CD8-positive, alpha-beta memory T cell (primary cell): ENCODE data around the gene CREB5. TPM values are rescaled to one million over a fixed set of nuclear protein-coding genes. Genes with fewer than 3 reads are reported as not detected.

Experiments used
- CTCF ChIA-PET: fragments of 350-600 bp; sonication (Branson Sonifier 250); formaldehyde crosslinking; loops from one replicate; lab custom pipeline; 2021; ENCODE audit warnings: antibody characterized with exemption; lab: Charles Lee
- POLR2A ChIA-PET: fragments of 350-600 bp; sonication (Branson Sonifier 250); formaldehyde crosslinking; loops from one replicate; lab custom pipeline; 2021; ENCODE audit warnings: antibody characterized with exemption; lab: Charles Lee
- DNase-seq, 5 donors: peaks; one replicate each; pipeline versions ENCODE4 v3.0.0 to v3.0.0-alpha.2; 2020 to 2022; ENCODE audit warnings: mixed read lengths in 1 of 5
- H3K27ac ChIP-seq: one replicate; pipeline ENCODE4 v1.7.0; 2013; ENCODE audit warnings: low read depth, mild to moderate bottlenecking, low read length, moderate library complexity
- H3K27me3 ChIP-seq: 2 replicates; pipeline ENCODE4 v1.7.0; 2013; ENCODE audit warnings: low read length, mild to moderate bottlenecking; ENCODE audit not compliant: insufficient read depth, poor library complexity, severe bottlenecking
- H3K36me3 ChIP-seq: 2 replicates; pipeline ENCODE4 v1.7.0; 2013; ENCODE audit warnings: mild to moderate bottlenecking, low read length, moderate library complexity; ENCODE audit not compliant: insufficient read depth
- H3K4me1 ChIP-seq: 2 replicates; pipeline ENCODE4 v1.7.0; 2013; ENCODE audit warnings: mild to moderate bottlenecking, low read length, moderate library complexity; ENCODE audit not compliant: insufficient read depth
- H3K4me3 ChIP-seq: 2 replicates; pipeline ENCODE4 v1.7.0; 2013; ENCODE audit warnings: mild to moderate bottlenecking, low read length
- H3K9me3 ChIP-seq: 2 replicates; pipeline ENCODE4 v1.7.0; 2013; ENCODE audit warnings: mild to moderate bottlenecking, low read length
- H3K27ac Mint-ChIP-seq, 8 donors: one replicate each; pipeline ENCODE4 v1.8.0; 2020 to 2021; ENCODE audit warnings: mixed read lengths in 8 of 8, mild to moderate bottlenecking in 6 of 8, inconsistent platforms in 3 of 8, moderate library complexity in 3 of 8
- H3K27me3 Mint-ChIP-seq, 2 donors: one replicate each; pipeline ENCODE4 v1.8.0; 2020 to 2021; ENCODE audit warnings: mixed read lengths in 2 of 2, mild to moderate bottlenecking in 1 of 2, moderate library complexity in 1 of 2
- H3K36me3 Mint-ChIP-seq, 3 donors: one replicate each; pipeline ENCODE4 v1.8.0; 2020 to 2021; ENCODE audit warnings: mixed read lengths in 3 of 3, inconsistent platforms in 1 of 3, mild to moderate bottlenecking in 1 of 3
- H3K4me1 Mint-ChIP-seq, 3 donors: one replicate each; pipeline ENCODE4 v1.8.0; 2020 to 2021; ENCODE audit warnings: mixed read lengths in 3 of 3, inconsistent platforms in 1 of 3, mild to moderate bottlenecking in 1 of 3
- H3K4me3 Mint-ChIP-seq, 7 donors: one replicate each; pipeline ENCODE4 v1.8.0; 2020 to 2021; ENCODE audit warnings: mixed read lengths in 7 of 7, mild to moderate bottlenecking in 6 of 7, moderate library complexity in 4 of 7, inconsistent platforms in 2 of 7
- H3K9me3 Mint-ChIP-seq, 5 donors: one replicate each; pipeline ENCODE4 v1.8.0; 2020 to 2022; ENCODE audit warnings: mixed read lengths in 5 of 5, mild to moderate bottlenecking in 3 of 5, moderate library complexity in 2 of 5, inconsistent platforms in 1 of 5
- polyA plus RNA-seq: library from polyadenylated mRNA; unstranded; fragments of 300-500 nt; fragmentation: Illumina TruSeq; gene quantifications from one replicate; pipeline ENCODE4 v1.2.3, GENCODE V29; 2021
- total RNA-seq, 2 experiments: library from RNA; stranded (reverse); gene quantifications; one replicate each; pipeline ENCODE4 v1.2.3, GENCODE V29; 2021

CREB5 gene
- total and polyA plus RNA-seq, 3 experiments from 2014 or later: not detected

- Mint-ChIP-seq H3K4me3 (no peak overlapping the region), H3K27me3 (peaks cover 0 to 10% of the 10 kb centered on the region in 2 donors)
Observed at GRCh38 chr7:28570970-28571288, 158.6 kb downstream of the CREB5 start.

GRCh38 chr7:28571405-28571804 is 159.1 kb downstream of the CREB5 start:
- H3K27me3 ChIP-seq: no peaks in the 10 kb centered on the region
- no peak overlapping the region for H3K4me3 ChIP-seq
- no peaks in the 10 kb centered on the region for H3K9me3 ChIP-seq
- peaks cover 0 to 10% of the 10 kb centered on the region in 2 donors for H3K27me3 Mint-ChIP-seq
- no peaks in the 10 kb centered on the region for H3K36me3 ChIP-seq
- H3K4me1 Mint-ChIP-seq: no peaks in the 10 kb centered on the region
- peaks cover 0 to 2% (median 0%) of the 10 kb centered on the region in 5 donors for H3K9me3 Mint-ChIP-seq
- no peaks in the 10 kb centered on the region for H3K4me1 ChIP-seq
- ChIA-PET CTCF (no interaction called here), POLR2A (no interaction called here)
- H3K36me3 Mint-ChIP-seq: no peaks in the 10 kb centered on the region
- no peak overlapping the region for H3K27ac ChIP-seq
- no peak overlapping the region for H3K4me3 Mint-ChIP-seq
- no peak overlapping the region for H3K27ac Mint-ChIP-seq
- no peak for DNase-seq

More at GRCh38 chr7:28570970-28571288, 158.6 kb downstream of the CREB5 start:
- no peak overlapping the region for H3K27ac ChIP-seq
- Mint-ChIP-seq H3K9me3 (peaks cover 0 to 2% (median 0%) of the 10 kb centered on the region in 5 donors), H3K36me3 (no peaks in the 10 kb centered on the region), H3K4me1 (no peaks in the 10 kb centered on the region), H3K27ac (no peak overlapping the region)
- CTCF ChIA-PET: no interaction called here
- no peaks in the 10 kb centered on the region for H3K36me3 ChIP-seq
- POLR2A ChIA-PET: no interaction called here
- no peak overlapping the region for H3K4me3 ChIP-seq
- H3K27me3 ChIP-seq: no peaks in the 10 kb centered on the region
- H3K4me1 ChIP-seq: no peaks in the 10 kb centered on the region
- H3K9me3 ChIP-seq: no peaks in the 10 kb centered on the region
- no peak for DNase-seq

- H3K4me3 Mint-ChIP-seq: no peak overlapping the region
- peaks cover 0 to 10% of the 10 kb centered on the region in 2 donors for H3K27me3 Mint-ChIP-seq
Observed at GRCh38 chr7:28572321-28573058, 160.2 kb downstream of the CREB5 start.

GRCh38 chr7:28573059-28573553 is 160.8 kb downstream of the CREB5 start:
- Mint-ChIP-seq H3K9me3 (peaks cover 0 to 2% (median 0%) of the 10 kb centered on the region in 5 donors), H3K4me3 (no peak overlapping the region), H3K36me3 (no peaks in the 10 kb centered on the region), H3K27ac (no peak overlapping the region), H3K27me3 (peaks cover 0 to 10% of the 10 kb centered on the region in 2 donors), H3K4me1 (no peaks in the 10 kb centered on the region)
- no peak overlapping the region for H3K27ac ChIP-seq
- ChIA-PET CTCF (no interaction called here), POLR2A (no interaction called here)
- no peak overlapping the region for H3K4me3 ChIP-seq
- H3K36me3 ChIP-seq: no peaks in the 10 kb centered on the region
- no peak for DNase-seq
- H3K27me3 ChIP-seq: no peaks in the 10 kb centered on the region
- H3K9me3 ChIP-seq: no peaks in the 10 kb centered on the region
- no peaks in the 10 kb centered on the region for H3K4me1 ChIP-seq

More at GRCh38 chr7:28572321-28573058, 160.2 kb downstream of the CREB5 start:
- DNase-seq: no peak
- Histone ChIP-seq H3K36me3 (no peaks in the 10 kb centered on the region), H3K27me3 (no peaks in the 10 kb centered on the region), H3K27ac (no peak overlapping the region), H3K9me3 (no peaks in the 10 kb centered on the region), H3K4me3 (no peak overlapping the region), H3K4me1 (no peaks in the 10 kb centered on the region)
- no peak overlapping the region for H3K27ac Mint-ChIP-seq
- H3K4me1 Mint-ChIP-seq: no peaks in the 10 kb centered on the region
- POLR2A ChIA-PET: no interaction called here
- no peaks in the 10 kb centered on the region for H3K36me3 Mint-ChIP-seq
- H3K9me3 Mint-ChIP-seq: peaks cover 0 to 2% (median 0%) of the 10 kb centered on the region in 5 donors
- CTCF ChIA-PET: no interaction called here

- Mint-ChIP-seq H3K36me3 (no peaks in the 10 kb centered on the region), H3K9me3 (peaks cover 0 to 2% (median 0%) of the 10 kb centered on the region in 5 donors), H3K4me3 (no peak overlapping the region), H3K27me3 (peaks cover 0 to 10% of the 10 kb centered on the region in 2 donors), H3K4me1 (no peaks in the 10 kb centered on the region), H3K27ac (no peak overlapping the region)
- no peak for DNase-seq
- no peaks in the 10 kb centered on the region for H3K27me3 ChIP-seq
- no peak overlapping the region for H3K4me3 ChIP-seq
- no peaks in the 10 kb centered on the region for H3K4me1 ChIP-seq
- no peaks in the 10 kb centered on the region for H3K36me3 ChIP-seq
- ChIA-PET POLR2A (no interaction called here), CTCF (no interaction called here)
- no peaks in the 10 kb centered on the region for H3K9me3 ChIP-seq
- H3K27ac ChIP-seq: no peak overlapping the region
Observed at GRCh38 chr7:28573651-28574301, 161.5 kb downstream of the CREB5 start.

- CTCF ChIA-PET: no interaction called here
- Histone ChIP-seq H3K36me3 (no peaks in the 10 kb centered on the region), H3K4me1 (no peaks in the 10 kb centered on the region), H3K4me3 (no peak overlapping the region), H3K27me3 (no peaks in the 10 kb centered on the region), H3K9me3 (no peaks in the 10 kb centered on the region), H3K27ac (no peak overlapping the region)
- H3K9me3 Mint-ChIP-seq: peaks cover 0 to 2% (median 0%) of the 10 kb centered on the region in 5 donors
- DNase-seq: no peak
- H3K4me1 Mint-ChIP-seq: no peaks in the 10 kb centered on the region
- H3K4me3 Mint-ChIP-seq: no peak overlapping the region
- H3K27me3 Mint-ChIP-seq: peaks cover 0 to 9% of the 10 kb centered on the region in 2 donors
- H3K36me3 Mint-ChIP-seq: no peaks in the 10 kb centered on the region
- POLR2A ChIA-PET: no interaction called here
- no peak overlapping the region for H3K27ac Mint-ChIP-seq
Observed at GRCh38 chr7:28575241-28575643, 162.9 kb downstream of the CREB5 start.

GRCh38 chr7:28576656-28577055 is 164.3 kb downstream of the CREB5 start:
- peaks cover 0 to 6% of the 10 kb centered on the region in 2 donors for H3K27me3 Mint-ChIP-seq
- ChIA-PET CTCF (no interaction called here), POLR2A (no interaction called here)
- H3K9me3 Mint-ChIP-seq: peaks cover 0 to 2% (median 0%) of the 10 kb centered on the region in 5 donors
- no peak overlapping the region for H3K27ac Mint-ChIP-seq
- Histone ChIP-seq H3K27ac (no peak overlapping the region), H3K4me1 (no peaks in the 10 kb centered on the region), H3K9me3 (no peaks in the 10 kb centered on the region), H3K27me3 (no peaks in the 10 kb centered on the region), H3K4me3 (no peak overlapping the region), H3K36me3 (no peaks in the 10 kb centered on the region)
- H3K36me3 Mint-ChIP-seq: no peaks in the 10 kb centered on the region
- H3K4me3 Mint-ChIP-seq: peak overlapping the region in 1 of 7 donors; percentile 18
- H3K4me1 Mint-ChIP-seq: no peaks in the 10 kb centered on the region
- no peak for DNase-seq

GRCh38 chr7:28579571-28579970 is 167.3 kb downstream of the CREB5 start:
- peaks cover 0 to 16% of the 10 kb centered on the region in 2 donors for H3K27me3 Mint-ChIP-seq
- ChIA-PET POLR2A (no interaction called here), CTCF (no interaction called here)
- H3K27ac ChIP-seq: no peak overlapping the region
- H3K36me3 Mint-ChIP-seq: no peaks in the 10 kb centered on the region
- DNase-seq: no peak
- H3K9me3 Mint-ChIP-seq: peaks cover 0 to 6% (median 0%) of the 10 kb centered on the region in 5 donors
- H3K27ac Mint-ChIP-seq: no peak overlapping the region
- no peaks in the 10 kb centered on the region for H3K4me1 Mint-ChIP-seq
- no peak overlapping the region for H3K4me3 Mint-ChIP-seq
- no peak overlapping the region for H3K4me3 ChIP-seq
- no peaks in the 10 kb centered on the region for H3K4me1 ChIP-seq
- H3K36me3 ChIP-seq: no peaks in the 10 kb centered on the region
- H3K27me3 ChIP-seq: no peaks in the 10 kb centered on the region
- no peaks in the 10 kb centered on the region for H3K9me3 ChIP-seq
